ENCODE results near the gene CBY2. TPM values are rescaled to one million over a fixed set of nuclear protein-coding genes. Genes with fewer than 3 reads are reported as not detected.

Gene CBY2
- total RNA-seq, 2 experiments from 2014 or later, result not detected

DNA sequence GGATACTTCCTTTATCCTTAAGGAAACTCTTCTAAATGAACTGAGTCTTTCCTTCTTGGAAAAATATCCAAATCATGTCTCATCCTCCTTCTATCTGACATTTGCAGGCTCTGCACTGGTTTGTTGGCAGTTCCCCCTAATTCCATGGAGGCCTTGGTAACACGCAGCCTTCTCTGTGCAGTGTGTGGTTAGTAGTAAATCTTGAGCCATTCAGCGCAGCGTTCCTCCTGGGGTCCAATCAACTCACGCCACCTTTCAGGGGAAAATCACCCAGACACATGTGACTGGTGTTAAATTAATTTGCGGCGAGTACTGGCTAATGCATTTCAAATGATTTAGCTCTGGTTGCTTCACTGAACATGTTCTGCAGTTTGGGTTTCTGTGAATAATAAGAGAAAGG, 21.0 kb upstream of the CBY2 start:
- Mint-ChIP-seq H3K4me1 (ENCODE audit: low read depth) (no peaks in the 10 kb centered on the region), H3K4me3 (no peak overlapping the region), H3K36me3 (ENCODE audit: low read depth) (no peaks in the 10 kb centered on the region), H3K9me3 (no peaks in the 10 kb centered on the region), H3K27ac (no peak overlapping the region), H3K27me3 (no peaks in the 10 kb centered on the region)
- ChIA-PET POLR2A (no interaction called here), CTCF (interaction anchor here (1.2 kb wide), 1 partner anchor 36 kb away, joined by 3 read pairs; no protein-coding TSS in a partner anchor)
- TF ChIP-seq, protein P1, sequence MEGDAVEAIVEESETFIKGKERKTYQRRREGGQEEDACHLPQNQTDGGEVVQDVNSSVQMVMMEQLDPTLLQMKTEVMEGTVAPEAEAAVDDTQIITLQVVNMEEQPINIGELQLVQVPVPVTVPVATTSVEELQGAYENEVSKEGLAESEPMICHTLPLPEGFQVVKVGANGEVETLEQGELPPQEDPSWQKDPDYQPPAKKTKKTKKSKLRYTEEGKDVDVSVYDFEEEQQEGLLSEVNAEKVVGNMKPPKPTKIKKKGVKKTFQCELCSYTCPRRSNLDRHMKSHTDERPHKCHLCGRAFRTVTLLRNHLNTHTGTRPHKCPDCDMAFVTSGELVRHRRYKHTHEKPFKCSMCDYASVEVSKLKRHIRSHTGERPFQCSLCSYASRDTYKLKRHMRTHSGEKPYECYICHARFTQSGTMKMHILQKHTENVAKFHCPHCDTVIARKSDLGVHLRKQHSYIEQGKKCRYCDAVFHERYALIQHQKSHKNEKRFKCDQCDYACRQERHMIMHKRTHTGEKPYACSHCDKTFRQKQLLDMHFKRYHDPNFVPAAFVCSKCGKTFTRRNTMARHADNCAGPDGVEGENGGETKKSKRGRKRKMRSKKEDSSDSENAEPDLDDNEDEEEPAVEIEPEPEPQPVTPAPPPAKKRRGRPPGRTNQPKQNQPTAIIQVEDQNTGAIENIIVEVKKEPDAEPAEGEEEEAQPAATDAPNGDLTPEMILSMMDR (IDR thresholded peaks at IDR 0.05), result no peak
- no peak for ATAC-seq
- intact Hi-C loops (cut with micrococcal nuclease), result no loop called here
- no peak for DNase-seq

GRCh38 chr13:45682494-45683008, 19.6 kb upstream of the CBY2 start:
- no peaks in the 10 kb centered on the region for H3K27me3 Mint-ChIP-seq
- POLR2A ChIA-PET, result no interaction called here
- H3K4me1 Mint-ChIP-seq (ENCODE audit: low read depth), result no peaks in the 10 kb centered on the region
- no peak overlapping the region for H3K27ac Mint-ChIP-seq
- H3K9me3 Mint-ChIP-seq, result no peaks in the 10 kb centered on the region
- CTCF ChIA-PET, result interaction anchor here (1.0 to 1.2 kb wide), 4 partner anchors 9 to 312 kb away, joined by 3 to 5 read pairs (median 3); no protein-coding TSS in a partner anchor
- TF ChIP-seq, protein P1 (IDR thresholded peaks at IDR 0.05), result no peak
- no peaks in the 10 kb centered on the region for H3K36me3 Mint-ChIP-seq (ENCODE audit: low read depth)
- ATAC-seq (no peak), DNase-seq (no peak)
- H3K4me3 Mint-ChIP-seq, result no peak overlapping the region
- intact Hi-C loops (cut with micrococcal nuclease), result no loop called here

- Mint-ChIP-seq H3K4me1 (ENCODE audit: low read depth) (no peaks in the 10 kb centered on the region), H3K4me3 (no peak overlapping the region), H3K27ac (no peak overlapping the region), H3K36me3 (ENCODE audit: low read depth) (no peaks in the 10 kb centered on the region), H3K9me3 (no peaks in the 10 kb centered on the region), H3K27me3 (no peaks in the 10 kb centered on the region)
- TF ChIP-seq, protein P1 (IDR thresholded peaks at IDR 0.05), result no peak
- ChIA-PET CTCF (interaction anchor here (1.0 to 1.2 kb wide), 5 partner anchors 8 to 313 kb away, joined by 3 to 5 read pairs (median 3); no protein-coding TSS in a partner anchor), POLR2A (no interaction called here)
- no peak for ATAC-seq
- intact Hi-C loops (cut with micrococcal nuclease), result no loop called here
- DNase-seq, result no peak
Observed at GRCh38 chr13:45683701-45684100, 18.4 kb upstream of the CBY2 start.

DNA sequence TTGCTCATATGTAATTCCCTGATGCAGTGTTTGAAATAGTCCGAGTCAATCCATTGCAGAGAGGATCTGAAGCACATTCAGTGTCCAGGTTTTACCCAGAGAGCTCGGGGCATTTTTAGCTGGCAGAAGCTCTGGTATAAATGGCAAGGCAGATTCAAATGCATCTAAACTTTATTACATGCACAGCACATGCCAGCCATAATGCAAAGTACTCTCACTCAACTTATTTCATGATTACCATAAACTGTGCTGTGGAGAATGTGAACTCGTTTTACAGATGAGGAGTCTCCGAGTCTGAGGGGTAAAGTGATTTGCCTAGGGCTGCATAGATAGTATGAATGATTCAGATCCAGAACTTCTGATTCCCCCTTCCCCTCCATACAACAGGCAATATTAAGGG, 13.5 kb upstream of the CBY2 start:
- Mint-ChIP-seq H3K9me3 (no peaks in the 10 kb centered on the region), H3K36me3 (ENCODE audit: low read depth) (no peaks in the 10 kb centered on the region), H3K27ac (no peak overlapping the region), H3K4me1 (ENCODE audit: low read depth) (no peaks in the 10 kb centered on the region), H3K4me3 (no peak overlapping the region), H3K27me3 (no peaks in the 10 kb centered on the region)
- ATAC-seq, result no peak
- intact Hi-C loops (cut with micrococcal nuclease), result no loop called here
- no peak for DNase-seq
- ChIA-PET CTCF (no interaction called here), POLR2A (no interaction called here)
- TF ChIP-seq, protein P1 (IDR thresholded peaks at IDR 0.05), result no peak

GRCh38 chr13:45690636-45691035, 11.5 kb upstream of the CBY2 start:
- TF ChIP-seq, protein P1 (IDR thresholded peaks at IDR 0.05), result no peak
- H3K27ac Mint-ChIP-seq, result no peak overlapping the region
- no peaks in the 10 kb centered on the region for H3K36me3 Mint-ChIP-seq (ENCODE audit: low read depth)
- no peaks in the 10 kb centered on the region for H3K27me3 Mint-ChIP-seq
- ATAC-seq (no peak), DNase-seq (no peak)
- no peak overlapping the region for H3K4me3 Mint-ChIP-seq
- peaks cover 7% of the 10 kb centered on the region for H3K4me1 Mint-ChIP-seq (ENCODE audit: low read depth)
- ChIA-PET POLR2A (no interaction called here), CTCF (no interaction called here)
- H3K9me3 Mint-ChIP-seq, result no peaks in the 10 kb centered on the region
- intact Hi-C loops (cut with micrococcal nuclease), result no loop called here

Measured in activated CD8-positive, alpha-beta T cell treated with anti-CD3 and anti-CD28 coated beads for 36 hours (primary cell).